ENCODE data around the gene ZC3H18.

The ZC3H18 gene

GRCh38 chr16:88548131-88548874 lies 21.9 kb upstream of the ZC3H18 start:
- no peak for TF ChIP-seq CTCF (IDR thresholded peaks at IDR 0.05)
- Histone ChIP-seq H3K79me2 (no peaks in the 10 kb centered on the region), H3K27me3 (ENCODE audit: control insufficient read depth, insufficient read depth, low read length) (no peaks in the 10 kb centered on the region), H2AFZ (no peak overlapping the region), H3K9me3 (ENCODE audit: control insufficient read depth, low read length) (no peaks in the 10 kb centered on the region), H3K4me1 (no peaks in the 10 kb centered on the region), H3K4me3 (ENCODE audit: low read depth, low read length) (no peak overlapping the region), H3K27ac (no peak overlapping the region), H3K9ac (no peak overlapping the region), H3K36me3 (ENCODE audit: control insufficient read depth, insufficient read depth, low read length) (no peaks in the 10 kb centered on the region), H3K4me2 (ENCODE audit: low read length) (no peak overlapping the region)

GRCh38 chr16:88548985-88549384 lies 21.2 kb upstream of the ZC3H18 start:
- no peak overlapping the region for H3K4me2 ChIP-seq (ENCODE audit: low read length)
- no peaks in the 10 kb centered on the region for H3K27me3 ChIP-seq (ENCODE audit: control insufficient read depth, insufficient read depth, low read length)
- H3K4me3 ChIP-seq (ENCODE audit: low read depth, low read length), result no peak overlapping the region
- no peaks in the 10 kb centered on the region for H3K9me3 ChIP-seq (ENCODE audit: control insufficient read depth, low read length)
- no peaks in the 10 kb centered on the region for H3K36me3 ChIP-seq (ENCODE audit: control insufficient read depth, insufficient read depth, low read length)
- TF ChIP-seq CTCF (IDR thresholded peaks at IDR 0.05), result no peak
- no peaks in the 10 kb centered on the region for H3K79me2 ChIP-seq
- H2AFZ ChIP-seq, result no peak overlapping the region
- H3K9ac ChIP-seq, result no peak overlapping the region
- H3K27ac ChIP-seq, result no peak overlapping the region
- H3K4me1 ChIP-seq, result no peaks in the 10 kb centered on the region

- Histone ChIP-seq H3K79me2 (no peaks in the 10 kb centered on the region), H2AFZ (no peak overlapping the region), H3K36me3 (ENCODE audit: control insufficient read depth, insufficient read depth, low read length) (no peaks in the 10 kb centered on the region), H3K9ac (no peak overlapping the region), H3K4me1 (no peaks in the 10 kb centered on the region), H3K27ac (no peak overlapping the region), H3K4me2 (ENCODE audit: low read length) (no peak overlapping the region), H3K9me3 (ENCODE audit: control insufficient read depth, low read length) (no peaks in the 10 kb centered on the region), H3K27me3 (ENCODE audit: control insufficient read depth, insufficient read depth, low read length) (no peaks in the 10 kb centered on the region), H3K4me3 (ENCODE audit: low read depth, low read length) (no peak overlapping the region)
- no peak for TF ChIP-seq CTCF (IDR thresholded peaks at IDR 0.05)
Observed at GRCh38 chr16:88549671-88550245, 20.4 kb upstream of the ZC3H18 start.

- H3K9me3 ChIP-seq (ENCODE audit: control insufficient read depth, low read length), result no peaks in the 10 kb centered on the region
- H3K27ac ChIP-seq, result no peak overlapping the region
- no peaks in the 10 kb centered on the region for H3K4me1 ChIP-seq
- no peaks in the 10 kb centered on the region for H3K27me3 ChIP-seq (ENCODE audit: control insufficient read depth, insufficient read depth, low read length)
- no peak for TF ChIP-seq CTCF (IDR thresholded peaks at IDR 0.05)
- H3K79me2 ChIP-seq, result no peaks in the 10 kb centered on the region
- H3K4me2 ChIP-seq (ENCODE audit: low read length), result no peak overlapping the region
- H3K36me3 ChIP-seq (ENCODE audit: control insufficient read depth, insufficient read depth, low read length), result no peaks in the 10 kb centered on the region
- H3K4me3 ChIP-seq (ENCODE audit: low read depth, low read length), result no peak overlapping the region
- no peak overlapping the region for H2AFZ ChIP-seq
- H3K9ac ChIP-seq, result no peak overlapping the region
Observed at GRCh38 chr16:88550246-88550661, 19.9 kb upstream of the ZC3H18 start.

- Histone ChIP-seq H3K27ac (no peak overlapping the region), H3K4me3 (ENCODE audit: low read depth, low read length) (no peak overlapping the region), H3K9ac (no peak overlapping the region), H3K4me2 (ENCODE audit: low read length) (no peak overlapping the region), H3K9me3 (ENCODE audit: control insufficient read depth, low read length) (no peaks in the 10 kb centered on the region), H3K4me1 (no peaks in the 10 kb centered on the region), H3K27me3 (ENCODE audit: control insufficient read depth, insufficient read depth, low read length) (no peaks in the 10 kb centered on the region), H3K79me2 (no peaks in the 10 kb centered on the region), H2AFZ (no peak overlapping the region), H3K36me3 (ENCODE audit: control insufficient read depth, insufficient read depth, low read length) (no peaks in the 10 kb centered on the region)
- TF ChIP-seq CTCF (IDR thresholded peaks at IDR 0.05), result no peak
Observed at GRCh38 chr16:88552166-88552565, 18.0 kb upstream of the ZC3H18 start.
